HepG2 (cell line): Measurements from ENCODE around the gene CDC42BPG. TPM values are rescaled to one million over a fixed set of nuclear protein-coding genes. Genes with fewer than 3 reads are reported as not detected.

Source experiments
- ARID3A ChIP-seq: IDR thresholded peaks from 2 replicates; pipeline ENCODE4 v1.6.1; 2012; ENCODE audit warnings: low read depth, low read length, improper control_type of control experiment
- ARNT ChIP-seq: fragments of 450-650 bp; IDR thresholded peaks from 2 replicates; pipeline ENCODE4 v1.6.1; 2017
- CBX1 ChIP-seq: IDR thresholded peaks from one replicate; pipeline ENCODE4 v1.6.1; 2016; ENCODE audit warnings: antibody characterized with exemption, low read depth
- FLYWCH1 ChIP-seq: sonication (generic); formaldehyde crosslinking; IDR thresholded peaks from 2 replicates; pipeline ENCODE4 v1.8.1; 2023; ENCODE audit warnings: mild to moderate bottlenecking, missing genetic modification reagents
- REXO4 ChIP-seq: sonication (generic); formaldehyde crosslinking; IDR thresholded peaks from 2 replicates; pipeline ENCODE4 v1.8.0; 2022; ENCODE audit warnings: missing genetic modification reagents, mild to moderate bottlenecking, borderline replicate concordance
- RFXANK ChIP-seq: IDR thresholded peaks from 2 replicates; pipeline ENCODE4 v1.6.1; 2016
- SCMH1 ChIP-seq: sonication (generic); formaldehyde crosslinking; IDR thresholded peaks from 2 replicates; pipeline ENCODE4 v1.9.0; 2021; ENCODE audit warnings: missing genetic modification reagents, mild to moderate bottlenecking, borderline replicate concordance
- STAT5B ChIP-seq: sonication (generic); formaldehyde crosslinking; IDR thresholded peaks from 2 replicates; pipeline ENCODE4 v1.4.0; 2020; ENCODE audit warnings: missing genetic modification reagents
- TARDBP ChIP-seq: sonication (generic); formaldehyde crosslinking; IDR thresholded peaks from 2 replicates; pipeline ENCODE4 v1.8.0; 2022; ENCODE audit warnings: mild to moderate bottlenecking, missing genetic modification reagents
- TBL1XR1 ChIP-seq: fragments of 150-350 bp; IDR thresholded peaks from 2 replicates; pipeline ENCODE4 v1.6.1; 2014; ENCODE audit warnings: borderline replicate concordance, low read length; ENCODE audit not compliant: partially characterized antibody
- USF2 ChIP-seq, 2 experiments: sonication (generic) in 1 of 2; formaldehyde crosslinking in 1 of 2; IDR thresholded peaks; 2 replicates each; pipeline versions ENCODE4 v1.5.1 to v1.6.1; 2011 to 2020; ENCODE audit warnings: borderline replicate concordance in 1 of 2, low read depth in 1 of 2, low read length in 1 of 2, mild to moderate bottlenecking in 1 of 2, missing genetic modification reagents in 1 of 2, moderate library complexity in 1 of 2
- ZBTB25 ChIP-seq: IDR thresholded peaks from 2 replicates; pipeline ENCODE4 v1.6.1; 2018; ENCODE audit warnings: missing genetic modification reagents
- ZNF235 ChIP-seq: sonication (generic); formaldehyde crosslinking; IDR thresholded peaks from 2 replicates; pipeline ENCODE4 v1.8.1; 2023; ENCODE audit warnings: mild to moderate bottlenecking, missing genetic modification reagents, borderline replicate concordance
- ZNF34 ChIP-seq: sonication (generic); formaldehyde crosslinking; IDR thresholded peaks from 2 replicates; pipeline ENCODE4 v1.4.0; 2020; ENCODE audit warnings: mild to moderate bottlenecking, missing genetic modification reagents, borderline replicate concordance
- ZNF562 ChIP-seq: sonication (generic); formaldehyde crosslinking; IDR thresholded peaks from 2 replicates; pipeline ENCODE4 v1.8.0; 2022; ENCODE audit warnings: missing genetic modification reagents, borderline replicate concordance
- ZNF710 ChIP-seq: sonication (generic); formaldehyde crosslinking; IDR thresholded peaks from 2 replicates; pipeline ENCODE4 v1.5.0; 2020; ENCODE audit warnings: mild to moderate bottlenecking, missing genetic modification reagents, borderline replicate concordance
- polyA plus RNA-seq, 8 experiments: library from polyadenylated mRNA; depleted of rRNA in 3 of 8; stranded (reverse) in 7 of 8; unstranded in 1 of 8; fragments of >200 nt; fragmentation: Illumina TruSeq in 4 of 8; extraction: Trizol in 4 of 8; gene quantifications; 2 replicates each; pipeline versions ENCODE4 v1.2.1 to v1.2.3, GENCODE V29; 2011 to 2016; ENCODE audit warnings: low read depth in 4 of 8, missing spikeins in 1 of 8, mixed read lengths in 1 of 8; ENCODE audit not compliant: insufficient read depth in 1 of 8
- total RNA-seq, 5 experiments: library from RNA; depleted of rRNA; stranded (reverse); fragments of >200 nt; fragmentation: Illumina TruSeq; extraction: Trizol; gene quantifications; 2 replicates each; pipeline ENCODE4 v1.2.3, GENCODE V29; 2016; ENCODE audit warnings: low read depth in 1 of 5
- TF ChIP-seq, protein P1 (sequence below): sonication (generic); formaldehyde crosslinking; IDR thresholded peaks from 2 replicates; pipeline ENCODE4 v1.8.1; 2022; ENCODE audit warnings: low read depth, mild to moderate bottlenecking, missing genetic modification reagents
- TF ChIP-seq, protein P2 (sequence below): sonication (generic); IDR thresholded peaks from 2 replicates; pipeline ENCODE4 v1.6.1; 2016; ENCODE audit warnings: low read depth, borderline replicate concordance

CDC42BPG gene
- total and polyA plus RNA-seq, 2 of the 13 experiments (the other 11 are each of a cell fraction or from before 2014, with no cell fraction given): 0.55 to 1.4 TPM

DNA sequence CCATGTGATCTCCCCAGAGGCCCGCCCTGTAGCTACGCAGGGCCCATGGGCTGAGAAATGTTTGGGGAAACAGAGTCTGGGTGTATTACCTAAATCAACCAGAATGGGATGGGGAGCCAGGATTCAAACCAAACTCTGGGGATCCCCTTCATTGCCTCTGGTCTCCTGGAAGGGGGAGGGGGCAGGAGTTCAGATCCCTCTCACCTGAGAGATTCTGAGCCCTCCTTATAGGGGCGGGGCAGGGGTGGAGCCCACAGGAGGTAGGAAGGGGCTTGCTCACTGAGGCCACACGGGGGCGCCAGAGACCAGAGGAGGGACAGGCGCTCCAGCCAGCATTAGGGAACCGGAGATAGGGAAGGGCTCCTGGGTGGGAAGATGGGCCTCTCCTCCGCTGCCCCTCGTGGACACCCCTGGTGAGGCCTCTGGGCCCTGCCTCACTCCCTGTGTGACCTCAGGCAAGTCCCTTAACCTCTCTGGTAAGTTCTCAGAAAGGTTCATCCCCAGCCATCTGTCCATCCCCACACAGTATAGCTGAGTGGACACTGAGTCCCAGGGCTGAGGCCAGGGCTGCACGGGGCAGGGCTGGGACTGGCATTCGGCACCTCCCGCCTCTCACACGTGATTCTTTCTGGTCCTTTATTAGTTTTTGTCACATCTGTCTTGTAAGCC, 2.7 kb upstream of the CDC42BPG start (continued):
- TF ChIP-seq ARID3A (no peak), ARNT (no peak), ZBTB25 (CRISPR knock-in tag) (0 out of 2 replicates have a peak, but pooled peaks have one; percentile 31), ZNF562 (no peak), ZNF710 (CRISPR knock-in tag) (no peak), TARDBP (CRISPR knock-in tag) (no peak), FLYWCH1 (CRISPR knock-in tag) (no peak), ZNF34 (CRISPR knock-in tag) (no peak), SCMH1 (CRISPR knock-in tag) (no peak), TBL1XR1 (no peak), RFXANK (no peak), ZNF235 (CRISPR knock-in tag) (no peak), REXO4 (no peak), USF2 (IDR thresholded peaks at IDR 0.05; ENCODE audit: low read depth, low read length) (no peak), USF2 (CRISPR knock-in tag; IDR thresholded peaks at IDR 0.05; ENCODE audit: borderline replicate concordance) (no peak), CBX1 (no peak), STAT5B (CRISPR knock-in tag) (no peak)
- TF ChIP-seq, protein P1, sequence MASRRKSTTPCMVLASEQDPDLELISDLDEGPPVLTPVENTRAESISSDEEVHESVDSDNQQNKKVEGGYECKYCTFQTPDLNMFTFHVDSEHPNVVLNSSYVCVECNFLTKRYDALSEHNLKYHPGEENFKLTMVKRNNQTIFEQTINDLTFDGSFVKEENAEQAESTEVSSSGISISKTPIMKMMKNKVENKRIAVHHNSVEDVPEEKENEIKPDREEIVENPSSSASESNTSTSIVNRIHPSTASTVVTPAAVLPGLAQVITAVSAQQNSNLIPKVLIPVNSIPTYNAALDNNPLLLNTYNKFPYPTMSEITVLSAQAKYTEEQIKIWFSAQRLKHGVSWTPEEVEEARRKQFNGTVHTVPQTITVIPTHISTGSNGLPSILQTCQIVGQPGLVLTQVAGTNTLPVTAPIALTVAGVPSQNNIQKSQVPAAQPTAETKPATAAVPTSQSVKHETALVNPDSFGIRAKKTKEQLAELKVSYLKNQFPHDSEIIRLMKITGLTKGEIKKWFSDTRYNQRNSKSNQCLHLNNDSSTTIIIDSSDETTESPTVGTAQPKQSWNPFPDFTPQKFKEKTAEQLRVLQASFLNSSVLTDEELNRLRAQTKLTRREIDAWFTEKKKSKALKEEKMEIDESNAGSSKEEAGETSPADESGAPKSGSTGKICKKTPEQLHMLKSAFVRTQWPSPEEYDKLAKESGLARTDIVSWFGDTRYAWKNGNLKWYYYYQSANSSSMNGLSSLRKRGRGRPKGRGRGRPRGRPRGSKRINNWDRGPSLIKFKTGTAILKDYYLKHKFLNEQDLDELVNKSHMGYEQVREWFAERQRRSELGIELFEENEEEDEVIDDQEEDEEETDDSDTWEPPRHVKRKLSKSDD (CRISPR knock-in tag): no peak
- TF ChIP-seq, protein P2, sequence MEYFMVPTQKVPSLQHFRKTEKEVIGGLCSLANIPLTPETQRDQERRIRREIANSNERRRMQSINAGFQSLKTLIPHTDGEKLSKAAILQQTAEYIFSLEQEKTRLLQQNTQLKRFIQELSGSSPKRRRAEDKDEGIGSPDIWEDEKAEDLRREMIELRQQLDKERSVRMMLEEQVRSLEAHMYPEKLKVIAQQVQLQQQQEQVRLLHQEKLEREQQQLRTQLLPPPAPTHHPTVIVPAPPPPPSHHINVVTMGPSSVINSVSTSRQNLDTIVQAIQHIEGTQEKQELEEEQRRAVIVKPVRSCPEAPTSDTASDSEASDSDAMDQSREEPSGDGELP: no peak; the same call in 1 of the 2 replicates
